Fibroblast of skin of back (primary cell): ENCODE data around the gene FICD.
"Not testable (repeated sequence)": the region's sequence is repeated elsewhere in the genome, so short reads cannot be mapped to it uniquely, and the experiment has no call there.

Experiments used
- DNase-seq: peaks from one replicate; pipeline ENCODE4 v3.0.0-alpha.2; 2013

Gene FICD

GRCh38 chr12:108538146-108538545, 23.1 kb downstream of the FICD start:
- no peak for DNase-seq

- no peak for DNase-seq
These were observed 23.6 kb downstream of the FICD start for GRCh38 chr12:108538616-108539195.

- peak; percentile 27 for DNase-seq
These were observed 27.2 kb downstream of the FICD start for GRCh38 chr12:108542320-108542719.

GRCh38 chr12:108543652-108544051, 28.6 kb downstream of the FICD start:
- peak; percentile 44 for DNase-seq

- no peak for DNase-seq
These were observed 32.6 kb downstream of the FICD start for GRCh38 chr12:108547686-108548085.

GRCh38 chr12:108548954-108549521, 34.0 kb downstream of the FICD start:
- DNase-seq: no peak

GRCh38 chr12:108551535-108551934, 36.5 kb downstream of the FICD start:
- peak; percentile 71 for DNase-seq

- no peak for DNase-seq
These were observed 38.7 kb downstream of the FICD start for GRCh38 chr12:108553799-108554198.

GRCh38 chr12:108555383-108555782, 40.3 kb downstream of the FICD start:
- not testable (repeated sequence) for DNase-seq

GRCh38 chr12:108559007-108559655, 44.1 kb downstream of the FICD start:
- no peak for DNase-seq

GRCh38 chr12:108559748-108560147, 44.7 kb downstream of the FICD start:
- no peak for DNase-seq

- no peak for DNase-seq
These were observed 45.2 kb downstream of the FICD start for GRCh38 chr12:108560321-108560721.

GRCh38 chr12:108560752-108561719, 46.0 kb downstream of the FICD start, which contains the start of gene SART3:
Gene SART3, minus strand, starts transcription at chr12:108561173. Its CDS starts 19 bp downstream, at chr12:108561154.
- peak; percentile 91 for DNase-seq

GRCh38 chr12:108561852-108562347, 46.8 kb downstream of the FICD start:
- DNase-seq: no peak

GRCh38 chr12:108562348-108563135, 47.5 kb downstream of the FICD start, which contains the start of gene ISCU:
Gene ISCU, plus strand, starts transcription at chr12:108562596. Its CDS starts 27 bp downstream, at chr12:108562623.
- DNase-seq: peak; percentile 95

- DNase-seq: peak; percentile 91
These were observed 48.2 kb downstream of the FICD start for GRCh38 chr12:108563136-108563803.

- DNase-seq: no peak
These were observed 48.7 kb downstream of the FICD start for GRCh38 chr12:108563804-108564151.

- DNase-seq: no peak
These were observed 49.6 kb downstream of the FICD start for GRCh38 chr12:108564724-108565123.

GRCh38 chr12:108565146-108565545, 50.1 kb downstream of the FICD start:
- no peak for DNase-seq

- peak; percentile 81 for DNase-seq
These were observed 50.9 kb downstream of the FICD start for GRCh38 chr12:108565976-108566375.

GRCh38 chr12:108566452-108566851, 51.4 kb downstream of the FICD start:
- no peak for DNase-seq
